ENCODE results near the gene SMTNL2. TPM values are rescaled to one million over a fixed set of nuclear protein-coding genes. Genes with fewer than 3 reads are reported as not detected.

SMTNL2 gene
- total RNA-seq, 1 donor from 2014 or later = 0.46 TPM

- no peak for DNase-seq (ENCODE audit: low read depth)
- H3K4me3 ChIP-seq (ENCODE audit: low read depth, low read length) = no peak overlapping the region
- no peaks in the 10 kb centered on the region for H3K27me3 ChIP-seq (ENCODE audit: control insufficient read depth, insufficient read depth, low read length)
- no peaks in the 10 kb centered on the region for H3K36me3 ChIP-seq (ENCODE audit: control insufficient read depth, insufficient read depth, low read length)
- TF ChIP-seq CTCF (IDR thresholded peaks at IDR 0.05; ENCODE audit: insufficient read depth, low read length, poor library complexity, severe bottlenecking) = no peak
These were observed 73.3 kb downstream of the SMTNL2 start for GRCh38 chr17:4657678-4658077.

Other genes with a start within 250 kb of the SMTNL2 start
- 42.2 and 57.3 TPM in 2 replicates for gene UBE2G1, start 217.9 kb upstream of the SMTNL2 start, total RNA-seq
- 0.58 and 0.89 TPM in 2 replicates for gene SPNS3, start 150.6 kb upstream of the SMTNL2 start, total RNA-seq
- gene SPNS2, start 85.6 kb upstream of the SMTNL2 start, total RNA-seq = 47.3 and 53.1 TPM in 2 replicates
- gene MYBBP1A, start 29.1 kb upstream of the SMTNL2 start, total RNA-seq = 92.0 and 103 TPM in 2 replicates
- 0.07 and 0.38 TPM in 2 replicates for gene GGT6, start 24.0 kb upstream of the SMTNL2 start, total RNA-seq
- not detected in 2 replicates for gene ALOX15, start 57.1 kb downstream of the SMTNL2 start, total RNA-seq
- gene PELP1, start 119.6 kb downstream of the SMTNL2 start, total RNA-seq = 33.8 and 46.2 TPM in 2 replicates
- 5.8 and 6.8 TPM in 2 replicates for gene ARRB2, start 126.1 kb downstream of the SMTNL2 start, total RNA-seq
- gene MED11, start 146.9 kb downstream of the SMTNL2 start, total RNA-seq = 19.1 and 23.6 TPM in 2 replicates
- 1.4 and 2.9 TPM in 2 replicates for gene ZMYND15, start 155.3 kb downstream of the SMTNL2 start, total RNA-seq
- 96.1 and 106 TPM in 2 replicates for gene CXCL16, start 155.4 kb downstream of the SMTNL2 start, total RNA-seq
- not detected in 2 replicates for gene TM4SF5, start 187.4 kb downstream of the SMTNL2 start, total RNA-seq
- gene VMO1, start 201.8 kb downstream of the SMTNL2 start, total RNA-seq = not detected in 2 replicates
- not detected in 2 replicates for gene GLTPD2, start 204.4 kb downstream of the SMTNL2 start, total RNA-seq
- 208 and 257 TPM in 2 replicates for gene PSMB6, start 211.6 kb downstream of the SMTNL2 start, total RNA-seq
- 17.4 and 28.6 TPM in 2 replicates for gene PLD2, start 222.6 kb downstream of the SMTNL2 start, total RNA-seq
- gene MINK1, start 248.8 kb downstream of the SMTNL2 start, total RNA-seq = 36.1 and 38.3 TPM in 2 replicates

Data from kidney epithelial cell (primary cell).